ENCODE results near the gene HDAC3.

- TF ChIP-seq ZBTB21 (tag by site-specific recombination; IDR thresholded peaks at IDR 0.05) (no peak), ZNF24 (tag by site-specific recombination; IDR thresholded peaks at IDR 0.05) (no peak), RBAK (tag by site-specific recombination; IDR thresholded peaks at IDR 0.05) (no peak), PRDM10 (tag by site-specific recombination; IDR thresholded peaks at IDR 0.05) (no peak), ZNF121 (tag by site-specific recombination; IDR thresholded peaks at IDR 0.05) (no peak), CTCF (tag by site-specific recombination; IDR thresholded peaks at IDR 0.05) (no peak), ZNF26 (tag by site-specific recombination; IDR thresholded peaks at IDR 0.05) (no peak), ZBTB1 (tag by site-specific recombination; IDR thresholded peaks at IDR 0.05) (no peak)
Observed at GRCh38 chr5:141630570-141631140, 6.0 kb downstream of the HDAC3 start.

All from HEK293 (cell line).